BJ (cell line): ENCODE measurements around the gene NRG3. TPM values are rescaled to one million over a fixed set of nuclear protein-coding genes. Genes with fewer than 3 reads are reported as not detected.

Source experiments
- CTCF ChIA-PET: fragments of 350-600 bp; formaldehyde crosslinking; extraction: SDS; loops from one replicate; lab custom pipeline; 2021; ENCODE audit warnings: antibody characterized with exemption, inconsistent platforms; lab: Yijun Ruan, JAX
- POLR2A ChIA-PET: fragments of 300-600 bp; sonication (Branson Sonifier 250); formaldehyde crosslinking; extraction: SDS; loops from one replicate; lab custom pipeline; 2021; ENCODE audit warnings: antibody characterized with exemption; lab: Charles Lee
- DNase-seq: peaks from one replicate; pipeline ENCODE4 v3.0.0-alpha.2; 2011; ENCODE audit warnings: low read depth
- H3K27me3 ChIP-seq: 2 replicates; pipeline ENCODE4 v1.6.0; 2011; ENCODE audit warnings: low read length; ENCODE audit not compliant: control insufficient read depth, insufficient read depth
- H3K36me3 ChIP-seq: 2 replicates; pipeline ENCODE4 v1.5.1; 2011; ENCODE audit warnings: low read length; ENCODE audit not compliant: control insufficient read depth, insufficient read depth
- H3K4me3 ChIP-seq: 2 replicates; pipeline ENCODE4 v1.5.1; 2011; ENCODE audit warnings: low read depth, mild to moderate bottlenecking, control low read depth, low read length
- polyA minus RNA-seq: library from RNA; depleted of rRNA, polyadenylated mRNA; stranded (reverse); fragments of >200 nt; gene quantifications from 2 replicates; pipeline ENCODE4 v1.2.3, GENCODE V29; 2011; rRNA and poly(A)+ RNA removed
- polyA plus RNA-seq: library from polyadenylated mRNA; depleted of rRNA; stranded (reverse); fragments of >200 nt; gene quantifications from 2 replicates; pipeline ENCODE4 v1.2.3, GENCODE V29; 2011; rRNA removed
- TF ChIP-seq, protein P1 (sequence below): IDR thresholded peaks from 2 replicates; pipeline ENCODE4 v1.5.1; 2011; ENCODE audit warnings: low read depth, mild to moderate bottlenecking, control low read depth, inconsistent platforms, low read length, moderate library complexity; ENCODE audit not compliant: insufficient read depth

Gene NRG3
- polyA plus RNA-seq (not detected in 2 replicates), polyA minus RNA-seq (not detected in 2 replicates)

DNA sequence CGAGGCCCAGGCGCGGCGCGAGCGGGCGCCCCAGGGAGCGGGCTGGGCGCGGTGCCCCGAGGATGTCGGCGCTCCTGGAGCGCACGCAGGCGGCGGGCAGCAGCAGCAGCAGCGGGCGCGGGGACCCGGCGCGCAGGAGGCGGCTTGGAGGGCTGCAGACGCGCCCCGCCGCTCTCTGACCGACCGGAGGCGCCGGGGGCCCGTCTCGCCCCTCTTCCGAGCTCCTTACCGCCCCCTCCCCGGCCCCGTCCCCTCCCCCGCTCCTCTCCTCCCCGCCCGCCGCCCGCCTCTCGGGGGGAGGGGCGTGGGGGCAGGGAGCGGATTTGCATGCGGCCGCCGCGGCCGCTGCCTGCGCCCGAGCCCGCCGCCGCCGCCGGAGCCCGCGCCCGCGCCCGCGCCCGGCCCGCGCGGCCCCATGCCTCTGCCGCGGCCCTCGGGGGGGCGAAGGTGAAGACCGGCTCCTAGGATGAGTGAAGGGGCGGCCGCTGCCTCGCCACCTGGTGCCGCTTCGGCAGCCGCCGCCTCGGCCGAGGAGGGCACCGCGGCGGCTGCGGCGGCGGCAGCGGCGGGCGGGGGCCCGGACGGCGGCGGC lies at the start of gene NRG3:
TSS of gene NRG3 (plus strand) at position 320 of the 592 bp plus-strand sequence.
- peaks cover 11% of the 10 kb centered on the region for H3K27me3 ChIP-seq
- TF ChIP-seq, protein P1, sequence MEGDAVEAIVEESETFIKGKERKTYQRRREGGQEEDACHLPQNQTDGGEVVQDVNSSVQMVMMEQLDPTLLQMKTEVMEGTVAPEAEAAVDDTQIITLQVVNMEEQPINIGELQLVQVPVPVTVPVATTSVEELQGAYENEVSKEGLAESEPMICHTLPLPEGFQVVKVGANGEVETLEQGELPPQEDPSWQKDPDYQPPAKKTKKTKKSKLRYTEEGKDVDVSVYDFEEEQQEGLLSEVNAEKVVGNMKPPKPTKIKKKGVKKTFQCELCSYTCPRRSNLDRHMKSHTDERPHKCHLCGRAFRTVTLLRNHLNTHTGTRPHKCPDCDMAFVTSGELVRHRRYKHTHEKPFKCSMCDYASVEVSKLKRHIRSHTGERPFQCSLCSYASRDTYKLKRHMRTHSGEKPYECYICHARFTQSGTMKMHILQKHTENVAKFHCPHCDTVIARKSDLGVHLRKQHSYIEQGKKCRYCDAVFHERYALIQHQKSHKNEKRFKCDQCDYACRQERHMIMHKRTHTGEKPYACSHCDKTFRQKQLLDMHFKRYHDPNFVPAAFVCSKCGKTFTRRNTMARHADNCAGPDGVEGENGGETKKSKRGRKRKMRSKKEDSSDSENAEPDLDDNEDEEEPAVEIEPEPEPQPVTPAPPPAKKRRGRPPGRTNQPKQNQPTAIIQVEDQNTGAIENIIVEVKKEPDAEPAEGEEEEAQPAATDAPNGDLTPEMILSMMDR, result no peak
- no peak for DNase-seq
- POLR2A ChIA-PET, result no interaction called here
- no peaks in the 10 kb centered on the region for H3K36me3 ChIP-seq
- CTCF ChIA-PET, result no interaction called here
- H3K4me3 ChIP-seq, result no peak within 1 kb of the TSS

DNA sequence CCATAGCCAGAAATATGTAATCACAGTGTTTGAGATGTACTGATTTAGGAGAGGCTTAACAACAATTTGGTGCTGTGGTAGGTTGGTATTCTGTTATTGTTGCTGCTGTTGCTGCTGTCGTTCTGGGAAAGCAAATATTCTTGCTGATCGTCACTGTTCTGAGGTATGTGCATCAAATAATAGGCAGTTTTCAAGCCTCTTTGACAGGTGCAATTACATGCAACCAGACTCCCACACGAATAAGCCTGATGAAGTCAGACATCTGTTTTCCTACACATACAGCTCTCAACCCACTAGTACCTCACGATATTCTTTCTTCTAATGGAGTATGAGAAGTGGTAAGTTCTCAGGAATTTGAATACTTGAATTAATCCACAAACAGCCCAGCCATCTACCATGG lies 46.7 kb upstream of the NRG3 start:
- ChIA-PET POLR2A (no interaction called here), CTCF (no interaction called here)
- DNase-seq, result no peak
- no peaks in the 10 kb centered on the region for H3K36me3 ChIP-seq
- no peaks in the 10 kb centered on the region for H3K27me3 ChIP-seq
- no peak overlapping the region for H3K4me3 ChIP-seq
- TF ChIP-seq, protein P1, result no peak

DNA sequence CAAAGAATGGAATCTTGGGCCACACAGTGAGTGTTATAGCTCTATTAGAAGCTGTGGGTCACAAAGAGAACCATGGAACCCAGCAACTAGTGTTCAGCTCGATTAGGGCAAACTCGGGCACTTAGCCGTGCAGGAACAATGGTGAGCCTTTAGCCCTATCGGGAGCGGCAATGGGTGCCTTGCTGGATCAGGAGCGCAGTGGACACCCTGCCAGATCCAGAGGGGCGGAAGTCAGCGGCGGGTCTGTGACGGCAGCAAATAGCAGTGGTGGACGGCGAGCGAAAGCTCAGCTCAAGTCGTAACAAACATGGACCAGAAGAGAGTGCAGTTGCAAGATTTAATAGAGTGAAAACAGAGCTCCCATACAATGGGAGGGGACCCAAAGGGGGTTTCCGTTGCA lies 43.9 kb upstream of the NRG3 start:
- no peaks in the 10 kb centered on the region for H3K36me3 ChIP-seq
- ChIA-PET POLR2A (no interaction called here), CTCF (no interaction called here)
- no peaks in the 10 kb centered on the region for H3K27me3 ChIP-seq
- TF ChIP-seq, protein P1, result no peak
- H3K4me3 ChIP-seq, result no peak overlapping the region
- no peak for DNase-seq

DNA sequence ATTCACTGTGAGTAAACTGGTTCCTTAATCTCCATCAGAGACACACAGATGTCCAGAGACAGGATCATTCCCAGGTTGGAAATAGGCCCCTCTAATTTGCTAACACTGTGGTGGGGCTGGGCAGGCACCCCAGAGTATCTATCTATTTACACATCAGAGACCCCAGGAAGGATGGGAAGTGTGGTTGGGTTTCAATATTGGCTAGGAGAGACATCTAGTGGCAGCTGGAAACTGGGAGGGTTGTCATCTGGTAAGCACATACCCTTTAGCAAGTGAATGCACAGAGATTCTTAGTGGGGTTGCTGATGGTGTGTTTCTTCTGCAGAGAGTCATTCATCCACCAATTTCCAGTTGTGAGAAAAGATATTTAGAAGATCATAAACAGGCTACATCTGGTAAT lies 36.0 kb upstream of the NRG3 start:
- CTCF ChIA-PET, result no interaction called here
- POLR2A ChIA-PET, result no interaction called here
- DNase-seq, result no peak
- no peaks in the 10 kb centered on the region for H3K36me3 ChIP-seq
- H3K27me3 ChIP-seq, result no peaks in the 10 kb centered on the region
- no peak overlapping the region for H3K4me3 ChIP-seq
- TF ChIP-seq, protein P1, result no peak

DNA sequence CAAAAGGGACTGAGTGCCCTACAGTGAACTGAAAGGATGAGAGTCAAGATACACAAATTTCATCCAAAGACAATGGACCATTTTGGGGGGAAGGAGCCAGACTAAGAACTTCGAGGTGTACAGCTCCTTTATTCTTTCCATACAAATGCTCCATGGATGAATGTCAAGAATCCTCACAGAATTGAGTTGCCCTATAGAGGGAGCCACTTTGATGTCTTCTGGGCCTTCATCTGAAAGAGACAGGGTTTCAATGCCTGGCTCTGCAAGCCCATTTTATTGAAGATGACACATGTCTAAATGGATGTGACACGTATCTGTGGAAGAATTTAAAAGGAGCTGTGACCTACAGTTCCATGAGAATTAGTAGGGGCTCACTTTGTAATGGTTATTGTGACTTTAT lies 32.0 kb upstream of the NRG3 start:
- DNase-seq, result no peak
- Histone ChIP-seq H3K27me3 (no peaks in the 10 kb centered on the region), H3K36me3 (no peaks in the 10 kb centered on the region), H3K4me3 (no peak overlapping the region)
- ChIA-PET POLR2A (no interaction called here), CTCF (no interaction called here)
- TF ChIP-seq, protein P1, result no peak
